GM18858 (cell line): ENCODE data around the gene MEG3.

Experiments
- ATAC-seq: cut with Tn5 transposase; IDR thresholded peaks from one replicate; pipeline ENCODE4 v1.9.1; 2021; ENCODE audit not compliant: unreplicated experiment

MEG3 gene

GRCh38 chr14:100862277-100862676 is 36.4 kb downstream of the MEG3 start:
- ATAC-seq: no peak

- ATAC-seq: no peak
Observed at GRCh38 chr14:100862793-100863192, 36.9 kb downstream of the MEG3 start.

- ATAC-seq: no peak
Observed at GRCh38 chr14:100864206-100864605, 38.3 kb downstream of the MEG3 start.

GRCh38 chr14:100864960-100865681 is 39.2 kb downstream of the MEG3 start:
- ATAC-seq: no peak

GRCh38 chr14:100865682-100866591 is 40.0 kb downstream of the MEG3 start:
- no peak for ATAC-seq

GRCh38 chr14:100866666-100867630 is 41.0 kb downstream of the MEG3 start:
- ATAC-seq: no peak

GRCh38 chr14:100867631-100868315 is 41.9 kb downstream of the MEG3 start:
- no peak for ATAC-seq

- no peak for ATAC-seq
Observed at GRCh38 chr14:100868621-100869370, 42.9 kb downstream of the MEG3 start.

- no peak for ATAC-seq
Observed at GRCh38 chr14:100871234-100872186, 45.6 kb downstream of the MEG3 start.

- ATAC-seq: no peak
Observed at GRCh38 chr14:100872259-100873095, 46.6 kb downstream of the MEG3 start.

- ATAC-seq: no peak
Observed at GRCh38 chr14:100873096-100873482, 47.2 kb downstream of the MEG3 start.

GRCh38 chr14:100874051-100874410 is 48.1 kb downstream of the MEG3 start:
- no peak for ATAC-seq

- ATAC-seq: no peak
Observed at GRCh38 chr14:100874411-100875091, 48.6 kb downstream of the MEG3 start.

- no peak for ATAC-seq
Observed at GRCh38 chr14:100875126-100875525, 49.2 kb downstream of the MEG3 start.

GRCh38 chr14:100875861-100876590 is 50.1 kb downstream of the MEG3 start:
- ATAC-seq: no peak

GRCh38 chr14:100878271-100879146 is 52.6 kb downstream of the MEG3 start:
- no peak for ATAC-seq
